ENCODE results near the gene TYMP. TPM values are rescaled to one million over a fixed set of nuclear protein-coding genes. Genes with fewer than 3 reads are reported as not detected.
"Not testable (repeated sequence)": the region's sequence is repeated elsewhere in the genome, so short reads cannot be mapped to it uniquely, and the experiment has no call there.

Gene TYMP
- total RNA-seq, 1 donor from 2014 or later, result 3.3 TPM

DNA sequence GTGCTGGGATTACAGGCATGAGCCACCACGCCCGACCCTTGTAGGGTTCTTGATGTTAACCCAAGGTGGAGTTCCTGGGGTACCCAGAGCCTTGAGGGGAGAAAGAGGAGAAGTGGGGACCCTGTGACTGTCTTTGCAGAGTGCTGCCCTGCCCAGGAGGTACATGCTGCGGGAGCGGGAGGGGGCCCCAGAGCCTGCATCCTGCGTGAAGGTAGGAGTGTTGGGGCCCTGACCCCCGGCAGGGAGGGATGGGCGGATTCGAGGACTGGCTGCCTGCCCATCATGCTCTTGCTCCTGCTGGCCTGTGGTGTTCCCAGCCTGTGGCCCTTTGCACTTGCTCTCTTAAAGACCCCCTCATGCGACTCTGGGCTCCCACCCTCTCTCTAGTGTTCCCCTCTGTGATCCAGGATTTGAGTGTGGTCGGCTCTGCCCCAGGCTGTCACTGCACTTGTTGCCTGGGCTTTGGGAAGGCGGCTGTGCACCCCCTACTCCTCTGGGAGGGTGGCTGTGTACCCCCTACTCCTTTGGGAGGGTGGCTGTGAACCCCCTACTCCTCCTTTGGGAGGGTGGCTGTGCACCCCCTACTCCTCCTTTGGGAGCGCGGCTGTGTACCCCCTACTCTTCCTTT is 8.9 kb downstream of the TYMP start:
- TF ChIP-seq, protein P1, sequence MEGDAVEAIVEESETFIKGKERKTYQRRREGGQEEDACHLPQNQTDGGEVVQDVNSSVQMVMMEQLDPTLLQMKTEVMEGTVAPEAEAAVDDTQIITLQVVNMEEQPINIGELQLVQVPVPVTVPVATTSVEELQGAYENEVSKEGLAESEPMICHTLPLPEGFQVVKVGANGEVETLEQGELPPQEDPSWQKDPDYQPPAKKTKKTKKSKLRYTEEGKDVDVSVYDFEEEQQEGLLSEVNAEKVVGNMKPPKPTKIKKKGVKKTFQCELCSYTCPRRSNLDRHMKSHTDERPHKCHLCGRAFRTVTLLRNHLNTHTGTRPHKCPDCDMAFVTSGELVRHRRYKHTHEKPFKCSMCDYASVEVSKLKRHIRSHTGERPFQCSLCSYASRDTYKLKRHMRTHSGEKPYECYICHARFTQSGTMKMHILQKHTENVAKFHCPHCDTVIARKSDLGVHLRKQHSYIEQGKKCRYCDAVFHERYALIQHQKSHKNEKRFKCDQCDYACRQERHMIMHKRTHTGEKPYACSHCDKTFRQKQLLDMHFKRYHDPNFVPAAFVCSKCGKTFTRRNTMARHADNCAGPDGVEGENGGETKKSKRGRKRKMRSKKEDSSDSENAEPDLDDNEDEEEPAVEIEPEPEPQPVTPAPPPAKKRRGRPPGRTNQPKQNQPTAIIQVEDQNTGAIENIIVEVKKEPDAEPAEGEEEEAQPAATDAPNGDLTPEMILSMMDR (IDR thresholded peaks at IDR 0.05; ENCODE audit: insufficient read depth, low read depth, low read length), result no peak
- no peak for TF ChIP-seq EZH2 (IDR thresholded peaks at IDR 0.05; ENCODE audit: insufficient read depth, low read length)
- Histone ChIP-seq H3K4me1 (ENCODE audit: insufficient read depth, low read length) (peaks cover 13% of the 10 kb centered on the region), H2AFZ (ENCODE audit: low read depth, low read length) (no peak overlapping the region), H4K20me1 (ENCODE audit: insufficient read depth, low read length) (peaks cover 38% of the 10 kb centered on the region), H3K27me3 (ENCODE audit: insufficient read depth, low read length) (no peaks in the 10 kb centered on the region), H3K9ac (ENCODE audit: low read length) (no peak overlapping the region), H3K9me3 (ENCODE audit: insufficient read depth, low read depth, low read length) (no peaks in the 10 kb centered on the region), H3K4me3 (ENCODE audit: insufficient read depth, low read depth, low read length) (no peak overlapping the region), H3K36me3 (ENCODE audit: insufficient read depth, low read length) (no peaks in the 10 kb centered on the region), H3K4me2 (ENCODE audit: low read length) (no peak overlapping the region), H3K79me2 (ENCODE audit: insufficient read depth, low read length) (peaks cover 40% of the 10 kb centered on the region), H3K27ac (ENCODE audit: low read depth, low read length) (no peak overlapping the region)
- Mint-ChIP-seq H3K4me1 (ENCODE audit: low read depth, unreplicated experiment) (peaks cover 4% of the 10 kb centered on the region), H3K4me3 (ENCODE audit: unreplicated experiment) (no peak overlapping the region), H3K36me3 (ENCODE audit: low read depth, unreplicated experiment) (peaks cover 6% of the 10 kb centered on the region), H3K27ac (ENCODE audit: unreplicated experiment) (no peak overlapping the region), H3K9me3 (ENCODE audit: unreplicated experiment) (no peaks in the 10 kb centered on the region), H3K27me3 (ENCODE audit: low read depth, unreplicated experiment) (no peaks in the 10 kb centered on the region)
- DNase-seq (ENCODE audit: low read depth), result no peak
- no peak for FAIRE-seq

DNA sequence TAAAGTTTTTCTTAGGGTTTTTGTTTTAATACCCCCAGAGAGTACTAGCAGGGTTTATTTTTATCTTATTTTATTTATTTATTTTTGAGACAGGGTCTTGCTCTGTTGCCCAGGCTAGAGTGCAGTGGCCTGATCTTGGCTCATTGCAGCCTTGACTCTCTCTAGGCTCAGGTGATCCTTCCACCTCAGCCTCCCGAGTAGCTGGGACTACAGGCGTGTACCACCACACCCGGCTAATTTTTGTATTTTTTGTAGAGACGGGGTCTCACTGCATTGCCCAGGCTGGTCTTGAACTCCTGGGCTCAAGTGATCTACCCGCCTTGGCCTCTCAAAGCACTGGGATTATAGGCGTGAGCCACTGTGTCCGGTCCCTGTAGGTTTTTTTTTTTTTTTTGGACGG is 9.6 kb downstream of the TYMP start:
- Histone ChIP-seq H3K4me1 (ENCODE audit: insufficient read depth, low read length) (peaks cover 13% of the 10 kb centered on the region), H3K79me2 (ENCODE audit: insufficient read depth, low read length) (peaks cover 44% of the 10 kb centered on the region), H4K20me1 (ENCODE audit: insufficient read depth, low read length) (peaks cover 39% of the 10 kb centered on the region)
- not testable (repeated sequence) for H3K27me3 Mint-ChIP-seq (ENCODE audit: low read depth, unreplicated experiment); H3K9ac ChIP-seq (ENCODE audit: low read length); H3K36me3 ChIP-seq (ENCODE audit: insufficient read depth, low read length); H3K27me3 ChIP-seq (ENCODE audit: insufficient read depth, low read length); FAIRE-seq; H3K27ac Mint-ChIP-seq (ENCODE audit: unreplicated experiment); H3K4me3 Mint-ChIP-seq (ENCODE audit: unreplicated experiment); H3K9me3 ChIP-seq (ENCODE audit: insufficient read depth, low read depth, low read length); H3K9me3 Mint-ChIP-seq (ENCODE audit: unreplicated experiment); H3K4me3 ChIP-seq (ENCODE audit: insufficient read depth, low read depth, low read length); H2AFZ ChIP-seq (ENCODE audit: low read depth, low read length); H3K36me3 Mint-ChIP-seq (ENCODE audit: low read depth, unreplicated experiment); H3K4me1 Mint-ChIP-seq (ENCODE audit: low read depth, unreplicated experiment); H3K27ac ChIP-seq (ENCODE audit: low read depth, low read length); H3K4me2 ChIP-seq (ENCODE audit: low read length); DNase-seq (ENCODE audit: low read depth)

DNA sequence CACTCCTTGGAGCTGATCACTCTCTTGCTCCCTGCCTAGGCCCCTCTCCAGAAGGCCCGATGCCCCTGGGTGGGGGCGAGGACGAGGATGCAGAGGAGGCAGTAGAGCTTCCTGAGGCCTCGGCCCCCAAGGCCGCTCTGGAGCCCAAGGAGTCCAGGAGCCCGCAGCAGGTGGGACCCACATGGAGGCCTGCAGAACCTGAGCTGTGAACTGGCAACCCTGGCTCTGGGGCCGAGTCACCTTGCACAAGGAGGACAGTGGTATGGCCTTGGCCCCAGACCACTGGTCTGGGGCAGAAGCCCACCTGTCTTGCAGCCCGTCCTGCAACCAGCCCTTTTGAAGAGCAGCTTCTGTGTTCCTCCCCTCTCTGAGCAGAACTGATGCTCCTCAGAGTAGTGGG is 10.7 kb downstream of the TYMP start:
- Histone ChIP-seq H2AFZ (ENCODE audit: low read depth, low read length) (no peak overlapping the region), H3K36me3 (ENCODE audit: insufficient read depth, low read length) (no peaks in the 10 kb centered on the region), H3K27me3 (ENCODE audit: insufficient read depth, low read length) (no peaks in the 10 kb centered on the region), H3K4me2 (ENCODE audit: low read length) (no peak overlapping the region), H3K27ac (ENCODE audit: low read depth, low read length) (no peak overlapping the region), H3K9ac (ENCODE audit: low read length) (no peak overlapping the region), H3K4me1 (ENCODE audit: insufficient read depth, low read length) (peaks cover 4% of the 10 kb centered on the region), H3K79me2 (ENCODE audit: insufficient read depth, low read length) (peaks cover 44% of the 10 kb centered on the region), H3K9me3 (ENCODE audit: insufficient read depth, low read depth, low read length) (no peaks in the 10 kb centered on the region), H4K20me1 (ENCODE audit: insufficient read depth, low read length) (peaks cover 42% of the 10 kb centered on the region), H3K4me3 (ENCODE audit: insufficient read depth, low read depth, low read length) (no peak overlapping the region)
- Mint-ChIP-seq H3K9me3 (ENCODE audit: unreplicated experiment) (no peaks in the 10 kb centered on the region), H3K27ac (ENCODE audit: unreplicated experiment) (no peak overlapping the region), H3K4me3 (ENCODE audit: unreplicated experiment) (no peak overlapping the region), H3K27me3 (ENCODE audit: low read depth, unreplicated experiment) (no peaks in the 10 kb centered on the region), H3K4me1 (ENCODE audit: low read depth, unreplicated experiment) (no peaks in the 10 kb centered on the region), H3K36me3 (ENCODE audit: low read depth, unreplicated experiment) (peaks cover 11% of the 10 kb centered on the region)
- no peak for TF ChIP-seq EZH2 (IDR thresholded peaks at IDR 0.05; ENCODE audit: insufficient read depth, low read length)
- TF ChIP-seq, protein P1 (IDR thresholded peaks at IDR 0.05; ENCODE audit: insufficient read depth, low read depth, low read length), result no peak
- DNase-seq (ENCODE audit: low read depth) (no peak), FAIRE-seq (no peak)
